ENCODE measurements around the gene NPDC1.

Gene NPDC1

DNA sequence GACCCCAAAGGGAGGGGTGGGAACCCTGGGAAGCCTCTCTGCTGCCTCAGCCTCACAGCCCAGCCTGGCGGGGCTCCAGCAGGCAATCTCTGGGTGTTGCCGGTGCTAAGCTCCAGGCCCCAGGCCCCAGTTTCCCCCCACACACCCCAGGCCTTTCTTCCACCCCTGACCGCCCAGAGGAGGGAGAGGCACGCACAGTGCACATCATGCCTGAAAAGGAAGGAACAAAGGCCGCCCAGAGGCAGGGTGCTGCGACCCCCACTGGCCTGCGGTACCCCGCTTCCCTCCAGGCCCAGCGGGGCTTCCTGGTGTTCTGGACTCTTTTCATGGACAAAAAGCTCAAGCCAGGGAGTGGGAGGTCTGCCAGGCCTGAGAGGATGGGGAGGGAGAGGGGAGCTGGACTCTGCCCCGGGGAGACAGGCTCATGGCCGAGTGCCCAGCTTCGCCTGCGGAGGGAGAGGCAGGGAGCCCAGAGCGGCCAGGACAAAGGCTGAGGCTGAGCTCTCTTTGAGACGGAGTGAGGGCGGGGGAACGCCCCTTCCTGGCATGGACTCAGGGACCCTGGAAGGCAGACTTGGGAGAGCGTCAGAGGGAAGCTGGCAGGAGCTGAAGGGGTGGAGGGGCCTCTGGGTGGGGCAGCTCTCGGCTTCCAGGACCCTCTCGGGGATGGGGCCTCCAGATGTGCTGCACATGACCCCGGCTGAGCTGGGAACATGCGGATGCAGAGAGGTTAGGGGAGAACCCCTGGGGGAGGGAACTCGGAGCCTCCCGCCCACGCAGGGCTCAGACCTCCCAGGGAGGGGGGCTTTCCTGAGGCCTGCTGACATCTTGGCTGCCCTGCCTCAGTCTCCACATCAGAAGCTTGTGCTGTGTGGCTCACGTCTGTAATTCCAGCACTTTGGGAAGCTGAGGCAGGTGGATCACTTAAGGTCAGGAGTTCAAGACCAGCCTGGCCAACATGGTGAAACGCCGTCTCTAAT is 9.7 kb upstream of the NPDC1 start:
- DNase-seq = no peak

DNA sequence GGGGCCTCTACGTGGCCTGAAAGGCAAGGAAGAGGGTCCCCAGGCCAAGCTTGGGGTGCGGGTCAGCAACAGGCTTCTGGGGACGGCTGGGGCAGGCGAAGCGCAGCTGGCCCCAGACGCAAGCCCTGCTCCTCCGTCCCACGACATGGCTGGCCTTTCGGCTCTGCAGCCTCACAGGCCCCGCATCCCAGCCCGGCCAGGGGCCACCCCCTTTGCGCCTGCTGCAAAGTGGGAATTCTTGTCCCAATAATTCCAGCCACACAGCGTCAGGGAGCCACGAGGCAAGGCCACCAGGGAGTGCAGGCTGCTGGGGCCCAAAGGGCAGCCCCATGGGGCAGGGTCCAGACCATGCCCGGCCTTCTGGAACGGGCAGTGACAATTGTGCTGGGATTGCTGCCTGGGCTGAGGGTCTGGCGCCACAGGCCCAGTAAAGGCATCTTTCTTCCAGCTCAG is 9.0 kb upstream of the NPDC1 start:
- no peak for DNase-seq

DNA sequence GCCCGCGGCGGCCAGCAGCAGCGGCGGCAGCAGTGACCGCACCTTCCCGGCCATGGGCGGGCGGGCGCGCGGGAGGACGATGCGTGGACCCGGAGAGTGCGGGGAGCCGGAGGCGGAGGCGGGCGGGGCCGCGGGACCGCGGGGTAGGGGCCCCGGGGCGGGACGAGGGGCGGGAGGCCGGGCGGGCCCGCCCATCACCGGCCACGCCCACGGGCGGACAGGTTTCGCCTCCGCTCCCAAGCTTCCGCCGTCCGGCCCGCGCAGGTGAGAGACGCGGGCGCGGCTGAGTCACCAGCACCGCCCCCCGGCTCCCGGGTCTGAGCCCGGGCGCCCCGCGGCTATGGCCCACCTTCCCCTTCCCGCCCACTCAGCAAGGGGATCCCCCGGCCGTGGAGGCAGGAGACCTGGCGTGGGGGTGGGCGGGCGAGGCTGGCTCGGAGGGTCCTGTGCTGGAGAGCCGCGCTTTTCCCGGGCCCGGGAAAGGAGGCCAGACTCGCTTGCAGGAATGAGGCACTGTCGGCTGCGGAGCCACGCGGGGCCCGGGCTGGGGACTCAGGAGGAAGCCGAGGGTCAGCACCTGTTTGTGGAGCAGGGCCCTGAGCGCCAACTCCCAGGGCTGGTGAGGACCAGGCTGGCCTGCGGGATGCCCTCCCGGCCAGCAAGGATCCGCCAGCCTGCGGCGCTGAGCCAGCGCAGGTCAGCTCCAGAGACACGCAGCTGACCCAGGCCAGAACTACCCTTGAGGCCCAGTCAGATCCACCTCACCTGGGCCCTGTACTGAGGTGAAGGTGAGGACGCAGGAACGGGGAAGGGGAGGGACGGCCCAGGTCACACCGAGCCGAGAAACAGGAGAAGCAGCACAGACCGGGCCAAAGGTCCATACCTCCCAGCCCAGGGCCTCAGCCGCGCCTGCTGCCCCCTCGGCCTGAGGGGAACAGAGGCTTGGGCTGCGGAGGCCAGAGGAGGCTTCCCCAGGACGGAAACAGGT is 8.3 kb upstream of the NPDC1 start, which contains the start of gene ENTPD2:
ENTPD2 (minus strand) TSS at position 118 of the 988 bp plus-strand sequence; CDS start at position 54, 64 bp downstream.
- peak in 1 of 5 experiments; percentile 34 for DNase-seq

DNA sequence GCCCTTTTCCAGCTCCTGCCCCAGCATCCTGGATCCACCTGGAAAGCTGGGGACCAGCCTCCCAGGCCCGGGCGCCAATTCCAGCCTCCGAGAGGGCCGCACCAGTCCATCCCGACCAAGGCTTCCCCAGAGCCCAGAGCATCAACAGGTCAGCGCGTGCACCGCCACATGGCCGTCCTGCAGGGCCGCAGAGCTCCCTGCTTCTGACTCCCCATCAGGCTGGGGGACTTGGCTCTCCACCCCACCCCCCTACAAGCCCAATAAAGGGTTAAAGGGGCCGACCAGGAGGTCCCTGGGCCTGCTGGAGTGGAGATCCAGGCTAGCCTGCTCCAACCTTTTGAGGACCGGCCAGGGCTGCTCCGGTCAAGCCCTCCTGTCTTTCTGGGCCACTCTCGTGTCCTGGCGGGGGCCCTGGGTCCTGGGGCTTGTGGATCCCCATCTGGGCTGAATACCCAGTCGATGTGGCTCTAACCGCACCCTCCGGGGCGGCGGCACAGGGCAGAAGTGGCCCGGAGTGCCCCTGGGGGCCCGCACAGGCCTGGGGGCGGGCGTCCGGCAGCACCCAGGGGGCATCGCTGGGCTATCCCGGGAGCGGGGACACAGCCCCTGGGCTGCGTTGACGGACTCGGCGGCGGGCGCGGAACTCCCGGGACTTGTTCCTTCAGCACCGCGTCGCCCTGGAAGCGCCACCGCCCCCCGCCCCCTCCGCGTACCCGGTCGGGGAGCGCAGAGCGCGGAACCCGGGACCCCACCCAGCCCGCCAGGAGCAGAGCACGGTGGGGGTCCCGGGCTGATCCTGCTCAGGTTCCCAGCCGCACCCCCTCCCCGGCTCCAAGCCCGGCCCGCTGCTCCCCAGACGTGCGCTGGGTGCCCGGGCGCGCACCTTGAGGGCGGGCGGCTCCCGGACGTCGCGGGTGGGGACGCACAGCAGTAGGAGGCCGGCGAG is 7.3 kb upstream of the NPDC1 start:
- DNase-seq = no peak

DNA sequence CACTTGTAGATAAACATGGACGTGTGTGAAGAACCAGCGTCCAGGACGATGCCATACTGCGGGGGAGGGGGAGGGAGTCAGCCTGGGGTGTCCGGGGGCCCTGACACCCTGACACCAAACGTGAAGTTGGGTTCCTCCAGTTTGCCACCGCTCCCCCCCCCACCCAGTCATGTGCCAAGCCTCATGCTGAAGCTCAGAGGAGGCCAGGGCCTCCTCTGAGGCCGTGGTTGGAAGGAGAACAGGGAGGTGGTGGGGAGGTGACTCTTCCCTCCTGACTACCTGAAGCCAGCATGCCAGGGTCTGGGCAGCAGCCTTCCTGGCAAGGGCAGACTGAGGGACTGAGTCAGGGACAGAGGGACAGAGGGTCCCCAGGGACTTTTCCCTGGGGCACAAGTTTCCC is 6.3 kb upstream of the NPDC1 start:
- DNase-seq = no peak

DNA sequence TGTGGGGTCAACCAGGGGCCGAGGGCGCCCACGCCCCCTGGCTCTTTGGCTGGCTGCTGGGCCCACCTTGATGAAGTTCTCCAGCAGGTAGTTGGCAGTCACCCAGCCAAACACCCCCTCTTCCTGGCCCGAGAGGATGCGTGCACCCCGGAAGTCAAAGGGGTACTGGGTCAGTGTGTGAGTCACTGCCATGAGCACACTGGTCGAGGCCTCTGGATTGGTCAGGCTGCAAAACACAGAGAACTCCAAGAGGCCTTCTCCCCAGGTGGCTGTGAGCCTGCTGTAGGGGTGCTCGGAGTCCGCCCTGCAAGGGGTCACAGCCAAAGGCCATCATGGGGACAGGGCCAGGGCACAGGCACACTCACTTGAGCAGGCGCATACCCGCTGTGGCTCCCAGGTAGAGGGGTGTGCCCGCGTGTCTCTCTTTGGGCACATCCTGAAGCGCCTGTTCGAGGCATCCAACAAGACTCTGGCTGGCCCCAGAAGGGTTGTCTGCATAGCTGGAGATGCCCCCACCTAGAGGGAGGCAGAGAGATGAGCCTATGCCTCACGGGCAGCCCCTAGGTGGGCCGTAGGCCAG is 5.3 kb upstream of the NPDC1 start:
- DNase-seq = no peak

DNA sequence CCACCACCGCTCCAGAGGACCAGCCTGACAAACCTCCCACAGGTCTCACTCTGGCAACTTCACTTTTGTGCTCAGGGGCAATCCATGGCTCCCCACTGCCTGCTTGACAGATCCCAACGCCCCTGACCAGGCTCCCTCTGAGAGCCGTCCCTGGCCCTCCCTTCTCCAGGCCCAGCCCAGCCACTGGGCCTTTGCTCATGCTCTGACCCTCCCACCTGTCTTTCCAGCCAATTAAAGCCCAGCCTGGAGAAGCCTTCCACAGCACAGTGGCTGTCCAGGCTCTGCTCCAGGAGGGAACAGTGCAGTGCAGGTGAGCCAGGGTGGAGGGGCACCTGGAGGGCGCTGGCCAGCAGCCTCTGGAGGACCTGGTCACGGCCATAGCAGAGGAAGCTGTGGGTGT is 4.6 kb upstream of the NPDC1 start:
- DNase-seq = no peak

DNA sequence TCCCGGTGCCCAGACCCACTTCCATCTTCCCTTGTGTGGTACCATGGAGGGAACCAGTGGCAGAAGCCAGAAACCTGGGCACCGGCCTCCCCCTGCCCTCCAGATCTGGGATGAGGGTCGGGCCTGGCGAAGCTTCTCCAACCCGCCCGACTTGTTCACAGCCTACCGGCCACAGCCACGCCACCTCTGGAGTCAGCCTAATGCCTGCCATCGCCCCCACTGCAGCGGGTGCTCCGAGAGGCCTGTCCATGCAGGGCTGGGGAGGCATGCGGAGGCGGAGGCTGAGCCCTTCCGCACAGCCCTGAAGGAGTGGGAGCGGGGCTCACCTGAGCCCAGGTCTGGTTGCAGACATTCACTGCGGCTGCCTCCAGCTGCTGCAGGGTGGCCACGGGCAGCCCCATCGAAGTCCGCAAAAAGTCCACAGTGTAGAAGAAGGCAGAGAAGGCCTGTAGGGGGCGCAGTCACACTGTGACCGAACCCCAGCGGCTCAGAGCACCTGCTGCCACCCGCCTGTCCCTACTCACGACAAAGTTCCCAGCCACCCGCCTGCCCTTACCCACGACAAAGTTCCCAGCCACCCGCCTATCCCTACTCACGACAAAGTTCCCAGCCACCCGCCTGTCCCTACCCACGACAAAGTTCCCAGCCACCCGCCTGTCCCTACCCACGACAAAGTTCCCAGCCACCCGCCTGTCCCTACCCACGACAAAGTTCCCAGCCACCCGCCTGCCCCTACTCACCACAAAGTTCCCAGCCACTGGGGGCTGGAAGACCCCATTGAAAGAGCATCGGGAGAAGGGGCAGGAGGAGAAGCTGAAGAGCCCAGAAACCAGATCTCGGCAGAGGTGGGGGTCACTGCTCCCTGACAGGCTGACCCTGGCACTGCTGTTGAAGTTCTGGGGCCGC is 3.8 kb upstream of the NPDC1 start:
- DNase-seq = peak in 3 of 5 experiments; percentile 36 to 68 (median 52)

DNA sequence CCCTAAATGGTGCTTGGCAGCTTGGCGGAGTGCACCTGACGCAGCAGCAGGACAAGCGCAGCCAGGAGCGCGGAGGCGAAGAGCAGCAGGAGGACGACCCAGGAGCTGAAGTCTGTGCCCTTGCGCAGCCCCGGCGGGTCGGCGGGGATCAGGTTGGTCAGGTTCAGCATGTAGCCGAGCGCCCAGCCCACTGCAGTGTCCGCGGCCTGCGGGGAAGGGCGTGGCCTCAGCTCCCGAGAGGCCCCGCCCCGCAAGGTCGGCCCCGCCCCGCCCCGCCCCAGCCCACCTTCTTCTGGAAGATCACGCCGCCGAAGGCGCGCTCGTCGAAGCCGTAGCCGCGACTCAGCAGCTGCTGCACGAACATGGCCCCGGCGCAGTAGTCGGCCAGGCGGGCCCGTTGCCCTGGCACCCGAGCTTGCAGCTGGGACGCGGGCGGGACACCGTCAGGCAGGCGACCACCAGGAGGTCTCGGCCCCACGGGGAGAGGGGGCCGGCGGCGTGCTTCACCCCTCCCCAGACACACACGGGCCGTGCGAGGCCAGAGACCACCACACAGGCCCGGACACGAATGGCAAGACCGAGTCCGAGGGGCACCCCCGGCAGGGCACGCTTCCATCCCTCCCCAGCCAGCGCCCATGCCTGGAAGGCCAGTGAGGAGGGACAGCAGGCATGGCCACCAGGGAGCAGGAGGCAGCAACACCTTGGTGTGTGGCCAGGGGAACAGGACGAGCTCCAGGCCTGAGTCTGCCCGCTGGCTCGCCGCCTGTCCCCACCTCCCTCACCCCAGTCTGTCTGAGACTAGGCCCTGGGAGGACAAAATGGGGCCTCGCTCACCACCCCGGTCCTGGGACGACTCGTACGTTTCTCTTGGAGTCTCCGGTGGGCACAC is 2.9 kb upstream of the NPDC1 start:
- DNase-seq = no peak

DNA sequence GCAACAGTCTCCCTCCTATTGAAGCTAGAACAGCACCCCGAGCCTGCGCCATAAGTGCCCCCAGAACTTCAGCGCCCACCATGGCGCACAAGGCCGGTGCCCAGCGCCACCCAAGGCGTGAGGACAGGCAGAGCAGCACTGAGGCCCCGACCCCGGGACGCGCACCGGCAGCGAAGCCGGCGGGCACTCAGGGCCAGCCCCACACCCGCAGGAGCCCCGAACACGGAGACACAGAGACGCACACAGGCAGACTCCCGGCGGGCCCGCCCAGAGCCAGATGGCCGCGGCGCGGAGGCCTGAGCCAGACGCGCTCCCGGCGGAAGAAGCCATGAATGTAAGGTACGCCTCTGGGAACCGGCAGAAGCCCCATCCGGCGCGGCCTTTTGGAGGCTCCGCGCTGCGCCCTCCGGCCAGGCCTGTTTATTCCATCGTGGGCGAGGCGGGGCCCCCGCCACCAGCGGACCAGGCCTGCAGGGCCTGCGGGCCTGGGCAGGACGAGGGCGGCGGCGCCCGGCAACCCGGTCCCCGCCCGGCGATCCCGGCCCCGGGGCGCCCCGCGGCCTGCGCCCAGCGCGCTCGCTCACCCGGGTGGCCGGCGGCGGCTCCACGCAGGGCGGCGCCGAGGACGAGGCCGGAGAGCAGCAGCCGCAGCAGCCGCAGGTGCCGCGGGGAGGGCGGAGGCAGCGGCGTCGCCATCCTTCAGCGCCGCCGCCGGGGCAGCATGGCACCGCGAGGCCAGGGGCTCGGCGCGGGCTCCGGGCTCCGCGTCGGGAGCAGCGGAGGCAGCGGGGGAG is 486 bp downstream of the NPDC1 start:
- DNase-seq = no peak

DNA sequence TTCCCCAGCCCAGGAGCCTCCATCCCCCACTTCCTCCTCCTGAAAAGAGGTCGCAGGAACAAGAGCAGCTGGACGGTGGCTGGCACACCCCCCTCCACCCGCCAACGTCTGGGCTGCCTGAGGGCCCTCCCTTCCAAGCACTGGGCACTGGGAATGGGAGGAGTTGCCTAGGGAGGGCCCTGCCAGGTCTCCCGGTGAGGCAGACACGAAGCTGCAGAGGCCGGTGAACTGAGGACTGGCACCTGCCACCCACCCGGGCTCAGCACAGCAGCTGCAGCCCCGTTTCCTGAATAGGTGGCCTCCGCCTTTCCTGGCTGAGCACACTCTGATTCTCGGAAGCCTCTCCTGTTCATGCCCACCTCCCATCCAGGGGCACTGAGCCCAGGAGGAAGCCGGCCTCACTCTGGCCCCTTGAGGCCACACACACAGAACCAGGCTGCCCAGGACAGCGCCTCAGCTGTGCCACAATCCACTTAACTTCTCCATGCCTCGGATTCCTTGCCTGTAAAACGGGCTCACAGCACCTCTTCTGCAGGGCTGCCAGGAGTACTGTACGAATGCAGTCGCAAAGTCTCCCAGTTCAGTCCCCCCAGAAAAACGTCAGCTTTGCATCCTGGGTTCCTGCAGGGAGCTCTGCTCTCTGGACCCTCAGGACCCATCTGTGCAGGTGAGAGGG is 1.3 kb downstream of the NPDC1 start:
- no peak for DNase-seq

DNA sequence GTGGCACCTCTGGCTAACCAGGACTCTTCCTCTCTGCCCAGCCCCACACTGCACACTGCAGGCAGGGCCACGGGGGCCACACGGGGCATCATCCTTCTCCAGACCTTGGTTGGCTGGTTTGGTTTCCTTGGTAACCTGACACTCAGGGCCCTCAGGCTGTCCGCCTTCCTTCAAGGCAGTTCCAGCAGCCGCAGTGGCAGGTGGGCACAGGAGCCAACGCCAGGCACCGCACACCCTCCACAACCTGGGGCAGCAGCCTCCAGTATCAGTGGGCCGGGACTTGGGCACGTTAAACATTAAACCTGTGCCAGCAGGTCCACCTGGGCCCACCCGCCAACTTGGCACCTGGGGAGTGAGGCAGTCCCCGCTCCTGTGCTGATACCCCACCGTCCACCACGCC is 1.9 kb downstream of the NPDC1 start:
- no peak for DNase-seq

DNA sequence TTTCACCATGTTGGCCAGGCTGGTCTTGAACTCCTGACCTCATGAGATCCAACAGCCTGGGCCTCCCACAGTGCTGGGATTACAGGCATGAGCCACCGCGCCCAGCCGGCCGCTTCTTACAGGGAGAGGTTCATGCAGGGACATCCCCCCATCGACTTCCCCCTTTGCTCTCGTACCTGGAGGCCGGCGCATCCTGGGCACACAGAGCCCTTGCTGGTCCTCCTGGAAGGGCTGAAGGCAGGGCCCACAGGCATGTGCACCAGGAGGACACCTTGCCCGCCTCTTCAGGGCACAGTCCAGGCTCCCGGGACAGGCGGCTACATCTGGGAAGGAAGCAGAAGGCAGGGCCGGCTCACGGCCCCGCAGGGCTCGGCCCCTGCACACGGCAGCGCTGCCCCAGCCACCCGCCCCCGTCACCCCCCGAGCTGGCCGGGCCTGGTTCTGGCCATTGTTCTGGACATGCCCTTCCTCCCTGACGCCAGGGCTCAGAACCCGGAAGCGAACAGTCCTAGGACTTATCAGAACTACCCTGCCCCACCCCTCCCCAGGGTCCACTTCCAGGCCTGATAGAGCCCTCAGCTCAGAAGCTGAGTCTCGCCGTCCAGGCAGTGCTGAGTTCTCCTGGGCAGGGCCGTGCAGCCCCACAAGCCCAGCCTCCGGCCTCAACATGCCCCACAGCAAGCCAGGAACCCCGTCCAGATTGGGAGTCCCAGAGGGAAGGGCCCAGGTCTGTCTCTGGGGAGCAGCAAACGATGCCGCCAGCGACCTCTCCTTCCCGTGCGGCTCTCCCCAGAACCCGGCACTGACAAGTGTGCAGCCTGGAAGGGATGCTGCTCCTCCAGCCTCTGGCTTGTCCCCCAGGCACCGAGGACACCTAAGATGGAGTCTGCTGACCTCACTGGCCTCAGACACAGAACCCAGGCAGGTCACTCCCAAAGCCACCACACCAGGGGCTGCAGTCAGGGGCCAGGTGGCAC is 2.9 kb downstream of the NPDC1 start:
- DNase-seq = no peak

DNA sequence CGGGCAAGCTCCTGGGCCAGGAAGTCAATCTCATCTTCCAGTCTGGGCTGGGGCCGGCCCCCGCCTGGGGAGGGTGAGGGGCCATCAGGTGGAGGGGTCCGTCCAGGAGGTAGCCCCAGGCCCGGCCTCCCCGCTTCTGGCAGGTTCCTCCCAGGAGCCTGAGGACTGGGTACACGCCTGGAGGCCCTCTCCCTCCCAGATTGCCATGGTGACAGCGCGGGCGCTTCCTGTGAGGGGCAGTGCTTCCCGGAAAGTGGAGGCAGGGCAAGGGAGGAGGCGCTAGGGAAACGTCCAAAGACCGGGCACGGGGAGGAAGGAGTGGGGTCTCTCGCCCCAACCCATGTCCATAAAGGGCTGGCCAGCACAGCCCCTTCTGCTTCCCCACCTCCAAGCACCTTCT is 4.9 kb downstream of the NPDC1 start:
- DNase-seq = no peak

DNA sequence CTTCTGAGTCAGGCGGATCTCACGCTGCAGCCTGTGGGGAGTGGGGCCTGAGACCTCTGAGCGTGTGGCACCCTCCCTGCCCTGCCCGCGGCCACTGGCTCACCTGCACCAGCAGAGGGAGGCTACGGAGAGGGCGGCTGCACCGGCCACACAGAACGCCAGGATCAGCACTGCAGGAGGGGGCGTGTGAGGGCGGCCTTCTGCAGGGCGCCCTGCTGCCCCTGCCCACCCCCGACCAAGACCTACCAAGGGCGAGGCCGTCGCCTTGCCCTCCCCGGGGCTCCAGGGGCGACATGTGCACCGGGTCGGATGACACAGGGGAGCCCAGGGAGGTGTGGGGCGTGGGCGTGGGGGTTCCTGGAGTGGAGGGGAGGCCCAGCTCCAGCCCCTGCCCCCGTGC is 5.4 kb downstream of the NPDC1 start:
- no peak for DNase-seq

DNA sequence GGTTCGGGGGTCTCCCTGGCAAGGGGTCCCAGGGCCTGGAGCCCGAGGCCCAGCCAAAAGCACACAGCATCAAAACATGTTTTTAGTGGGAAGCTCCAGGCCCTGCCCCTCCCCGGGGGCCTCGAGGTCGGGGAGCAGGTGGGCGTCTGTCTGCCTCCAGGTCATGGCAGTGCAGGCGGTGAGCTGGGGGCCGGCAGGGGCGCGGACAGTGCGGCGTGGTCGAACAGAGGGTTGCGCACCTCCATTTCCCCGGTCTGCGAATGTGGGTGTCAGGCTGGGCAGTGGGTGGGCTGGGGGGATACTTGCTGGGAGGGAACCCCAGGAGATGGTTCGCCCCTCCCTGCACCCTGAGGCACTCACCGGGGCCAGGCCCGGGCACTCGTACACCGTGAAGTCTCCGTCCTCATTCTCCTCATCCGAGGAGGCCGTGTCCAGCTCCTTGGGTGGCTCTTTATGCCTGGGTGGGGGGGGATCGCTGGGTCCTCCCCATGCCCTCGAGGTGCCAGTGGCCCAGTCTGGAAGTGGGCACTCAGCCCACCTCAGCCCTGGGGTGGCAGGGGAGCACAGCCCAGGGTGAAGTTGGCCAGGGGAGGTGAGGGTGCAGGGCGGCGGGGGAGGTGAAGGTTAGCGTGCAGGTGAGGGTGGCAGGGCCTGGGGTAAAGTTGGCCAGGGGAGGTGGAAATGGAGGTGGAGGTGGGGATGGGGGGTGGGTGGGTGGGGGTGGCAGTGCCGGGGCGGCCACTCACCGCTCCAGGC is 6.2 kb downstream of the NPDC1 start:
- DNase-seq = no peak

All from T-helper 2 cell (primary cell).